Measurements from ENCODE around the gene ARHGAP33.

The ARHGAP33 gene

GRCh38 chr19:35784503-35785338, 9.4 kb downstream of the ARHGAP33 start:
- DNase-seq (ENCODE audit: low read depth): no peak
- TF ChIP-seq CTCF (IDR thresholded peaks at IDR 0.05; ENCODE audit: control insufficient read depth, insufficient read depth, low read depth, low read length, missing control alignments): no peak
- H3K4me3 ChIP-seq (ENCODE audit: control insufficient read depth, low read depth, low read length): no peak overlapping the region

GRCh38 chr19:35785339-35785627, 9.9 kb downstream of the ARHGAP33 start:
- H3K4me3 ChIP-seq (ENCODE audit: control insufficient read depth, low read depth, low read length): no peak overlapping the region
- DNase-seq (ENCODE audit: low read depth): no peak
- no peak for TF ChIP-seq CTCF (IDR thresholded peaks at IDR 0.05; ENCODE audit: control insufficient read depth, insufficient read depth, low read depth, low read length, missing control alignments)

GRCh38 chr19:35786299-35787160, 11.2 kb downstream of the ARHGAP33 start:
- no peak overlapping the region for H3K4me3 ChIP-seq (ENCODE audit: control insufficient read depth, low read depth, low read length)

GRCh38 chr19:35787227-35787799, 11.9 kb downstream of the ARHGAP33 start:
- DNase-seq (ENCODE audit: low read depth): no peak
- no peak for TF ChIP-seq CTCF (IDR thresholded peaks at IDR 0.05; ENCODE audit: control insufficient read depth, insufficient read depth, low read depth, low read length, missing control alignments)
- no peak overlapping the region for H3K4me3 ChIP-seq (ENCODE audit: control insufficient read depth, low read depth, low read length)

More at GRCh38 chr19:35786299-35787160, 11.2 kb downstream of the ARHGAP33 start:
- no peak for TF ChIP-seq CTCF (IDR thresholded peaks at IDR 0.05; ENCODE audit: control insufficient read depth, insufficient read depth, low read depth, low read length, missing control alignments)
- DNase-seq (ENCODE audit: low read depth): no peak

GRCh38 chr19:35788205-35788960, 13.0 kb downstream of the ARHGAP33 start:
- DNase-seq (ENCODE audit: low read depth): no peak
- no peak for TF ChIP-seq CTCF (IDR thresholded peaks at IDR 0.05; ENCODE audit: control insufficient read depth, insufficient read depth, low read depth, low read length, missing control alignments)
- no peak overlapping the region for H3K4me3 ChIP-seq (ENCODE audit: control insufficient read depth, low read depth, low read length)
